ENCODE measurements around the gene VWA3B. TPM values are rescaled to one million over a fixed set of nuclear protein-coding genes. Genes with fewer than 3 reads are reported as not detected.
"Not testable (repeated sequence)": the region's sequence is repeated elsewhere in the genome, so short reads cannot be mapped to it uniquely, and the experiment has no call there.

VWA3B gene
- total RNA-seq, 1 donor from 2014 or later, result 0.40 TPM

- ATAC-seq, result no peak
Measured at GRCh38 chr2:98089941-98090340, 3.0 kb downstream of the VWA3B start.

- ATAC-seq, result no peak
Measured at GRCh38 chr2:98090951-98091350, 4.0 kb downstream of the VWA3B start.

DNA sequence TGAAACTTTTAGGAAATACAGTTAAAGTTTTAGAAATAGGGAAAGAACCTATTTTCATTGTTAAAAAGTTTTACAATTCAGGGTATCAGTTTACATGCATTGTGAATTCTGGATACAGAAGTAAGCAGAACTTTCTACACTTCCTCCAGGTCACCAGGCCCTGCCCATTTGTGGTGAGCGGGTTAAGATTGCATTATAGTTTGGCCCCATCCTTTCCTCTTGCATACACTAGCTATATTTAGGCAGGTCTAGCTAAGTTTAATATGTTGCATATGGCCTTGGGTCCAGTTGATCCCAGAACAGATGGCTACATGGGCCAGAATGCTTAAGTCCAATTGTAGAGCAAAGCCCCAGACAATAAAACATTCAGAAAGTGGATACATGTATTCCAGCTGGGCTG, 4.8 kb downstream of the VWA3B start:
- no peak for ATAC-seq

GRCh38 chr2:98093146-98093545, 6.2 kb downstream of the VWA3B start:
- ATAC-seq, result no peak

- no peak for ATAC-seq
Measured at GRCh38 chr2:98093611-98094010, 6.6 kb downstream of the VWA3B start.

- no peak for ATAC-seq
Measured at GRCh38 chr2:98099939-98100743, 13.2 kb downstream of the VWA3B start.

DNA sequence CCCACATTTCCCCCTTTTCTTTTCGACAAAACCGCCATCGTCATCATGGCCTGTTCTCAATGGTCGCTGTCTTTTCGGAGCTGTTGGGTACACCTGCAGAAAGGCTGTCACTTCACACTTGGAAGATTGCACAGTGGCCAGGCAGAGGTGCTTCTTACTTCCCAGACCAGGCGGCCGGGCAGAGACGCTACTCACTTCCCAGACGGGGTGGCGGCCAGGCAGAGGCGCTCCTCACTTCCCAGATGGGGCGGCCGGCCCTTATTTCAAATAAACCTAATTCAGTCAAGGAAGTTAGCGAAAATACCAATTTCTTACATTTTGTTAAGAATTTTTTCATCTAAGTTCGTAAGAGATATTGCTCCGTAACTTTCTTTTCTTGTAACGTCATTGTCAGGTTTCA, 15.3 kb downstream of the VWA3B start:
- not testable (repeated sequence) for ATAC-seq

DNA sequence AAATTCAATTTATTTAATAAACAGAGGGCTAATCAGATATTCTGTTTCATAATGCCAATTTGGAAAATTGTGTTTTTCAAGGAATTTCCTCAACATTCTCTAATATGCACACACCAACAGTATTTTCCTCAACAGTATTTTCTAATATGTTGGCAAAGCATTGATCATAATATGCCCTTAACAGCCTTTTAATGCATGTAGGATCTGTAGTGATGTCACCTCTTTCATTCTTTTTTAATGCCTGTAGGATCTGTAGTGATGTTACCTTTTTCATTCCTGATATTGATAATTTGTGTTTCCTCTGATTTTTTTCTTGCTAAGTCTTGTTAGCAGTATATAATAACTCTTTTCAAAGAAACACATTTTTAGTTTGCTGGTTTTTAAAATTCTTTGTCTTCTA, 15.9 kb downstream of the VWA3B start:
- no peak for ATAC-seq

GRCh38 chr2:98108110-98108509, 21.1 kb downstream of the VWA3B start:
- ATAC-seq, result no peak

GRCh38 chr2:98110741-98111140, 23.8 kb downstream of the VWA3B start:
- ATAC-seq, result no peak

DNA sequence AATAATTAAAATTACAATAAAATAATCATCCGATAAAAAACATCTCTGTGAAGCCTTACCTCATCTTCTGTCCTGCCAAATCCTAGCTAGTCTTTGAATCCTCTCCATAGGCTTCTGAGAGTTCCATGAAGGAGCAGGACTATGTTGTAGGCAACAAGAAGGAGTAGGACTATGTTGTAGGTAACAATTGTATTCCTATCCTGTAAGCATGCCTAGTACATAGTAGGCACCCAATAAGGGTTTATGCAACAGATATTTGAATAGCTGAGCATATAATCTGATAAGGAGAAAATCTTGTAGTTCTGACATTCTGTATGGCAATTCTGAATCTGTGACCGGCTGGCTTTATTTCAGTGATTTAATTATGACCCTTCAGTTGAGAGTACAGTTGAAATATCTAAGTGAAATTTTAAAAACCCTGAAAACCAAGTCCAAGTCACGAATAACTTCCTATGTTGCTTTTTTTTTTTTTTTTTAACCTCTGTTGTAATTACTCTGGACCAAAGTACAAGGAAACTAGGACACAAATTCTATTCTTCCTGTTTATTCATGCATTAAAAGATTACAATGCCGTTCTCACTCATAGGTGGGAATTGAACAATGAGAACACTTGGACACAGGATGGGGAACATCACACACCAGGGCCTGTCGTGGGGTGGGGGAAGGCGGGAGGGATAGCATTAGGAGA, 27.8 kb downstream of the VWA3B start:
- ATAC-seq, result no peak

GRCh38 chr2:98118161-98118560, 31.2 kb downstream of the VWA3B start:
- ATAC-seq, result no peak

- ATAC-seq, result no peak
Measured at GRCh38 chr2:98118852-98119251, 31.9 kb downstream of the VWA3B start.

DNA sequence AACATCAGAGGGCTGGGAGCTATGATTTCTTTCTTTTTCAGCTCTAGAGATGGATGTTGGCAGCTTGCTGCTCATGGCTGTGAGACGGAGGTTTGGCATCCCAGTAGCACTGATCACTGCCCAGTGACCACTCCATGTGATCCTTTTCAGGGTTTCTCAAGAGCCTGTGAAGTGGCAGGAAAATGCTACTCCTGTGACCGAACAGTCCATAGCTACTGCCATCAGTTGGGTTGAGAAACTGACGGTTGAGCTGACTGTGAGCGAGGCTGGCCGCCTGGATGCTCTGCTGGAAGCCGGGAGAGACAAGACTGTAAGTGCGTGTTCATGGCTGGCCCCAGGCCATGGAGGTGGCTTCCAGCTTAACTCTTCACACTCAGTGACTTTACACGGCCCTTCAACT, 34.2 kb downstream of the VWA3B start:
- no peak for ATAC-seq

DNA sequence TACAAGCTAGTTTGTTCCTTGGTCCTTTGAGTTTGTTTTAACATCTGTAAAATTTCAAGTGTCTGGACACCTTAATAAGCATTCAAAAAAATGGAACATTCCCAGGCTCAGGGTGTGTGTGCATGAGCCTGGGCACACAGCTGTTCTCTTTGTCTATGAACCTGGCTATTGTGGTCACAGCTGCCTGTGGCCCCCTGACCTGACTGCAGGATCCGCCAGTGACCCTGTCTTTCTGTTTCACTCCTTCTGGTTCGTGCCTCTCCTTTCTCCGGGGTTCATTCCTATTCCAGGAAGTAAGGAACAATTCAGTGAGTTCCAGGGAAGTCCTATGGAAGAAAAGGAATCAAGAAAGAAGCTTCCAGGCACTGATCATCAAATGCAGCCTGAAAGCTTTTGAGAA, 35.6 kb downstream of the VWA3B start:
- no peak for ATAC-seq

DNA sequence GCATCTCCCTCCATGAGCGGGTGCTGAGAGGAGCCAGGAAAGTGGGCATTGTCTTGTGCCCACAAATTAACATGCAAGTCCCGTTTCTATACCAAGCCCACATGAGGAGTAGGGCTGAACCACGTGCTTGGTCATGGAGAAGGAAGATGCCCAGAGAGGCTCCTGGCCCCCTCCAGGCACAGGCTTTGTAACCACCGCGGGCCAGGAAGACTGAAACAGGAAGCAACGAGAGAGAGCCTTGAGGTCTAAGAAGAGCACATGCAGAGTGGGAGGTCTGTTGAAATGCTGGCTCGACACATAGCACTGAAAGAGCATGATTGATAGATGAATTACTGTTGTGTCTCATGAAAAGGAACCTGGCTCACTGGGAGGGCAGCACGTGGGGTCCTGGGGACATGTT, 36.3 kb downstream of the VWA3B start:
- ATAC-seq, result no peak

DNA sequence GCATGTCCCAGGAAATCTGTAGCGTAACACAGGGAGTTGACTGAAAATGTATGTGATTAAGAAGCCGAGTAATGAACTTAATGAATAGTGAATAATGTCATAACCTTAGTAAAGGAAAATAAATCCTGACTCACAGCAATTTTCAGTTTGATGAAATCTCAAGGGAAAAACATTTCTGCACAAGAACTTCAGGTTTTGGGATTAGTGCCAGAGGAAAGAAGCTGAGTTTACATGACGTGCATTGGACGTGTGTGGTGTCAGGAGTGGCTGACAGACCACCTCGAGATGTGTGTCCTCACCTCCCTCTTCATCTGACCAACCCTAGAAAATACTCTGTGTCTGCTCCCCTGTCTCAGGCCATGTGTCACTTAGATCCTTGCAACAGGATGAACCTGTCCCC, 39.1 kb downstream of the VWA3B start:
- ATAC-seq, result no peak

- ATAC-seq, result peak; percentile 99
Measured at GRCh38 chr2:98127229-98127989, 40.4 kb downstream of the VWA3B start.

GRCh38 chr2:98128556-98129109, 41.7 kb downstream of the VWA3B start:
- ATAC-seq, result no peak

- ATAC-seq, result not testable (repeated sequence)
Measured at GRCh38 chr2:98130073-98130472, 43.1 kb downstream of the VWA3B start.

DNA sequence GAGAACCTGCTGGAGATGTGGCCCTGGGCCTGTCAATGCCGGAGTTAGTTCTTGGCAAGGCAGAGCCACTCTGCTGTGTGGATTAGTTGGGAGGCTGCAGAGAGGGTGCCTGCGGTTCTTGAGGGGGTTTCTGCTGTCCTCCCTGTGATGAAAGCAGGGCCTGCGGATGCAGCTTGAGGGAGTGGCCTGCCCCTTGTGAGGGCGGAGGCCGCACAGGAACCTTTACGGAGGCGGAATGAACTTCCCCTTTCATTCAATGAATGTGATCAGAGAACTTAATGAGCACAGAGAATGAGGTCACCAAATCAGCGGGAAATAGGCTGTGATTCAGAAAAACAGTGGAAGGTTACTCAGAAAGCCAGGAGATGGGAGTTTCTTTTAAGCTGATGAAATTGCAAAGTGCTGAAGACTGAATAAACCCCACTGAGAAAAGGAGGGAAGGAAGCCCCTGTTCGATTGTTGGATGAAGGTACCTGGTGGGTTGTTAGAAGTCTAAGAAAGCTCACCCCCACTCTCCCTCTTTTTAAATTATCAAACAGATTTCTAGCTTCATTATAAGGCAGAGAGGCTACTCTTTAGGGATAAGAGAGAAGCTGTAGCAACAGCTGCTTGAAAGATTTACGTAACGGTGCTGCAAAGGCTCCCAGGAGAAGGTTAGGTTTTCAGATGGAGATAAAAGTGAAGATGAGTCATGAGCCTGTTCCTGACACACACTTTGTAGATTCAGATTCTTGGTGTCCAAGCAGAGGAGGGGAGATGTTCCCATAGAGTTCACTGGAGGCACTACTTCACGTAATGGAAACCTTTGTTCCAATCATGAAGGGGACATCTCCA, 47.4 kb downstream of the VWA3B start:
- ATAC-seq, result peak; percentile 52

GRCh38 chr2:98137196-98137595, 50.2 kb downstream of the VWA3B start:
- ATAC-seq, result no peak
